Activated naive CD4-positive, alpha-beta T cell treated with anti-CD3 and anti-CD28 coated beads, Interleukin-2, amount 10 ng/mL, durations not matched to agents 7 days and 5 days (primary cell): ENCODE measurements around the gene CRYBG1.

Experiments used
- CTCF ChIA-PET: fragments of 350-600 bp; sonication (Branson Sonifier 250); formaldehyde crosslinking; loops from one replicate; lab custom pipeline; 2021; ENCODE audit warnings: antibody characterized with exemption; lab: Charles Lee
- DNase-seq: peaks from one replicate; pipeline ENCODE4 v3.0.0-alpha.2; 2020
- H3K27ac Mint-ChIP-seq: one replicate; pipeline ENCODE4 v1.8.0; 2021; ENCODE audit warnings: mild to moderate bottlenecking, moderate library complexity, mixed read lengths
- H3K27me3 Mint-ChIP-seq: one replicate; pipeline ENCODE4 v1.8.0; 2021; ENCODE audit warnings: mild to moderate bottlenecking, mixed read lengths
- H3K36me3 Mint-ChIP-seq: one replicate; pipeline ENCODE4 v1.8.0; 2021; ENCODE audit warnings: mixed read lengths
- H3K4me1 Mint-ChIP-seq: one replicate; pipeline ENCODE4 v1.8.0; 2021; ENCODE audit warnings: mixed read lengths
- H3K4me3 Mint-ChIP-seq: one replicate; pipeline ENCODE4 v1.8.0; 2021; ENCODE audit warnings: mild to moderate bottlenecking, moderate library complexity, mixed read lengths
- H3K9me3 Mint-ChIP-seq: one replicate; pipeline ENCODE4 v1.8.0; 2021; ENCODE audit warnings: mixed read lengths

CRYBG1 gene

GRCh38 chr6:106446983-106447382 lies 86.5 kb downstream of the CRYBG1 start:
- CTCF ChIA-PET, result interaction anchor here (1.5 to 10.3 kb wide), 2 partner anchors 118 to 551 kb away, joined by 4 to 157 read pairs; no protein-coding TSS in a partner anchor
- peaks cover 17% of the 10 kb centered on the region for H3K4me1 Mint-ChIP-seq
- no peak for DNase-seq
- H3K27ac Mint-ChIP-seq, result no peak overlapping the region
- H3K27me3 Mint-ChIP-seq, result peaks cover 9% of the 10 kb centered on the region
- no peaks in the 10 kb centered on the region for H3K36me3 Mint-ChIP-seq
- no peaks in the 10 kb centered on the region for H3K9me3 Mint-ChIP-seq
- H3K4me3 Mint-ChIP-seq, result no peak overlapping the region

DNA sequence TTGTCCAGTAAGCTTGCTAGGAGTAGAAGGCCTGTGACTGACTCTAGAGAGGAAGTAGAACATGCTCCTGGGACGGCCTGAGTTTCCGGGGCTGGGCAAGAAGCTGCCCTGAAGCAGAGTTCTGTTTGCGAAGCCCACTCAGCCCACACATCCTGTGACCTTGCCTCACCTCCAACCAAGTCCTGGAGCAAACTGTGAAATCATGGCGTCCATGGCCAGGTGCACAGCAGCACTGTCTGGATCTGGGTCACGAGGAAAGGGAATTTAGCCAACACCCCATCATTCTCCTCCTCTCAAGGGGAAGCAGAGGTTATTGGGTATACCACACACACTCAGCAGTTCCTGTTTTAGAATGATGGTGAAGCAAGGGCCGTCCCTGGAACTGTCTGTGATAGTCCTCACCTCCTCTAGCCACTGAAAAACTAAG lies 87.5 kb downstream of the CRYBG1 start:
- CTCF ChIA-PET, result interaction anchor here (0.9 to 10.3 kb wide), 8 partner anchors 44 to 549 kb away, joined by 3 to 157 read pairs (median 3); no protein-coding TSS in a partner anchor
- Mint-ChIP-seq H3K4me3 (no peak overlapping the region), H3K36me3 (no peaks in the 10 kb centered on the region), H3K27me3 (peaks cover 9% of the 10 kb centered on the region), H3K9me3 (no peaks in the 10 kb centered on the region), H3K4me1 (peaks cover 17% of the 10 kb centered on the region), H3K27ac (peak overlapping the region; percentile 58)
- peak; percentile 46 for DNase-seq

DNA sequence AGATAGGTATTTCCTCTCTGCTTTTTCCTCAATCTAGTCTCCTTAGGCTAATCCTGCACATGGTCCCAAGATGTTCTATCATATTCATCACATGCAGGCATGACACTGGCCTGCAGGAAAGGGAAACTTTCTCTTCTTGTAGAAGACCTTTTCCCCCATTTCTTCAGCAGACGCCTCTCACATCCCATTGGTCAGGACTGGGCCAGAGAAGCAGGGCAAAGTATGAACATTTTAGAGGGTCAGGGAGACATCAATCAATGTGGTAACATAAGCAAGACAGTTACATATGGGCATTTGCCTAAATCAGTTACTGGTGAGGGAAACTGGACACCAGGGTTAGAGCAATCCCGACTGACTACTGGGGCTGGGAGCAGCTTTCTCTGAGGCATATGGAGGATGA lies 90.1 kb downstream of the CRYBG1 start:
- Mint-ChIP-seq H3K36me3 (no peaks in the 10 kb centered on the region), H3K27me3 (peaks cover 7% of the 10 kb centered on the region), H3K9me3 (no peaks in the 10 kb centered on the region), H3K27ac (no peak overlapping the region), H3K4me3 (no peak overlapping the region), H3K4me1 (peaks cover 15% of the 10 kb centered on the region)
- CTCF ChIA-PET, result interaction anchor here (10.3 kb wide), 1 partner anchor 114 kb away, joined by 157 read pairs; no protein-coding TSS in a partner anchor
- no peak for DNase-seq

- no peak for DNase-seq
- no peaks in the 10 kb centered on the region for H3K9me3 Mint-ChIP-seq
- peaks cover 7% of the 10 kb centered on the region for H3K27me3 Mint-ChIP-seq
- CTCF ChIA-PET, result interaction anchor here (0.9 to 10.3 kb wide), 3 partner anchors 11 to 528 kb away, joined by 3 to 157 read pairs (median 4); no protein-coding TSS in a partner anchor
- no peak overlapping the region for H3K27ac Mint-ChIP-seq
- H3K4me1 Mint-ChIP-seq, result peaks cover 15% of the 10 kb centered on the region
- no peaks in the 10 kb centered on the region for H3K36me3 Mint-ChIP-seq
- H3K4me3 Mint-ChIP-seq, result no peak overlapping the region
Measured at GRCh38 chr6:106451439-106451838, 90.9 kb downstream of the CRYBG1 start.

DNA sequence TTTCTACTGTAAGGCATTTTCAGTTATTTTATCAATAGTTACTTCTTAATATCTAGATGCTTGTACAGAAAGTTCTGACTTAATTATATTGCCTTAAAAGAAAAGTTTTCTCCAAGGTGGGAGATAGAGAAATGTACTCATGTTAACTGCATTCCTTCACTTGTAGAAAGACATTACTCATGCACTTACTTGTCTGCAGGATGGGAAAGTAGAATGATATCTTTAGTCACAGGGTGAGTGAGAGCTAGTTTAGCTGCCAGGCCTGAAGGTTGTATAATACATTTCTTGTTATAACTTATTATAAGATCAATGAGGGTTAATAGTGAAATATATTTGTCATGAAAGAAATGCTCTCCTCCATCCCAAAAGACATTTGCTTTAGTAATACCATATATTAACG lies 92.1 kb downstream of the CRYBG1 start:
- Mint-ChIP-seq H3K9me3 (no peaks in the 10 kb centered on the region), H3K4me3 (no peak overlapping the region), H3K4me1 (peaks cover 11% of the 10 kb centered on the region), H3K27ac (no peak overlapping the region), H3K36me3 (no peaks in the 10 kb centered on the region), H3K27me3 (peaks cover 12% of the 10 kb centered on the region)
- no peak for DNase-seq
- CTCF ChIA-PET, result interaction anchor here (0.9 to 10.3 kb wide), 3 partner anchors 12 to 132 kb away, joined by 4 to 157 read pairs (median 4); no protein-coding TSS in a partner anchor

DNA sequence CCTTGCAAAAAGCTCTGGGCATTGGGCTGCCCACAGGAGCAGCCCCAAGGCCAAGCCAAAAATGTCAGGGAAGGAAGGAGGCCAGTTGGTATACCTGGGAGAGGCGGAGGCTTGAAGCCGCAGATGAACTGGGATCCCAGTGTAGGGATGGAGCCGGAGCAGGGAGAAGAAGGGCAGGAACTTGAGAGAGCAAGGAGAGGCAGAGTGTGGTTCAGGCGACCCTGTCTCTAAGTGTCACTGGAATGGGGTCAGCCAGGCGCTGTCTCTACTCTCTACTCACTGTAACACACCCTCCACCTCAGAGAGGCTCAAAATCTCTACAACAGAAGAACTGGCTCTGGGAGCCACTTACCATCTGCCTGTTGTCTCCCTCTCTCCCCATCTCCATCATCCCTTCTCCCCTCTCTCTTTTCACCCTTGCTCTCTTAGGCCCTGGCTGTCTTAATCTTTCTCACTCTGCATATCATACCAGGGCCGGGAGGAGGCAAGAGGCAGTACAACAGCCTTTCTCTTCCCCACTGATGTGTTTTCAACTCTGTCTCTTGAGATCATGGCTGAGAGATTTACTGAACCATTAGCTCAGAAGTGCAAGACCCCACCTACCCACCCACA lies 93.3 kb downstream of the CRYBG1 start:
- H3K4me3 Mint-ChIP-seq, result no peak overlapping the region
- H3K27me3 Mint-ChIP-seq, result peaks cover 12% of the 10 kb centered on the region
- no peaks in the 10 kb centered on the region for H3K9me3 Mint-ChIP-seq
- no peaks in the 10 kb centered on the region for H3K36me3 Mint-ChIP-seq
- no peak for DNase-seq
- no peak overlapping the region for H3K27ac Mint-ChIP-seq
- no peaks in the 10 kb centered on the region for H3K4me1 Mint-ChIP-seq
- CTCF ChIA-PET, result interaction anchor here (2.0 to 10.3 kb wide), 2 partner anchors 9 to 111 kb away, joined by 9 to 157 read pairs; no protein-coding TSS in a partner anchor

DNA sequence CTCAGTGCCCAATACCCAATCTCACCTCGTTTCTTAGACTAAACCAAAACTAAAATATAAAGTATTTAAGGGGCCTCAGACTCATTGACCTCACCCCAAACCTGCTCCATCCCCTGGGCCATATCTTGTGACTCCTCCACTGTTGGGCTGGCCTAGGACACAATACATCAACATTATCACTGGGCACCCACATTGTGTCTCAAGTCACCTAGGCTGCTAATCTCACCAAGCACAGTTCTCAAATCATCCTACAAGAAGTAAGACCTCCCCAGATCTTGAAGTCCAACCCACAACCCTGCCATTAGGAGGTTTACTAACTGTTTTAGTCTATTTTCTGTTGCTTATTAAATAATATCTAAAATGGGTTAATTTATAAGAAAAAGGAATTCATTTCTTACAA lies 96.2 kb downstream of the CRYBG1 start:
- DNase-seq, result no peak
- H3K27me3 Mint-ChIP-seq, result peaks cover 17% of the 10 kb centered on the region
- H3K27ac Mint-ChIP-seq, result no peak overlapping the region
- H3K36me3 Mint-ChIP-seq, result no peaks in the 10 kb centered on the region
- H3K4me1 Mint-ChIP-seq, result no peaks in the 10 kb centered on the region
- no peaks in the 10 kb centered on the region for H3K9me3 Mint-ChIP-seq
- H3K4me3 Mint-ChIP-seq, result no peak overlapping the region
- CTCF ChIA-PET, result no interaction called here

GRCh38 chr6:106458021-106458986 lies 97.8 kb downstream of the CRYBG1 start:
- no peaks in the 10 kb centered on the region for H3K4me1 Mint-ChIP-seq
- no peak overlapping the region for H3K27ac Mint-ChIP-seq
- no peak for DNase-seq
- peaks cover 17% of the 10 kb centered on the region for H3K27me3 Mint-ChIP-seq
- H3K9me3 Mint-ChIP-seq, result no peaks in the 10 kb centered on the region
- H3K36me3 Mint-ChIP-seq, result no peaks in the 10 kb centered on the region
- no peak overlapping the region for H3K4me3 Mint-ChIP-seq
- CTCF ChIA-PET, result no interaction called here

DNA sequence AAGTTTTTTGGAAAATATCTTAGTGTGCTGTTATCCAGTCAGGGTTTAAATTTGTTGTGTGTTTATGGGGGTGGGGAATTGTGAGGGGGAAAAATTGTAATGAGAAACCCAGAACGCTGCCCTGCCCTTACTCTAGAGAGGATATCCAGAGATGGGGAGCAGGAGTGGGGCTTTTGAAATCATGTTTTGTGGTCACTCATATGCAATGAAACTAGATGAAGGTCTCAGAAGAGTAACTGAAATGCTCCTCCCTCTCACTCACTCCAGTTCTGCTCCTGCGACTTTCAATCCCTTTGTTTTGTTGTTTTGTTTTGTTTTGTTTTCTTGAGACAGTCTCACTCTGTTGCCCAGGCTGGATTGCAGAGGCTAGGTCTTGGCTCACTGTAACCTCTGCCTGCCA lies 100.0 kb downstream of the CRYBG1 start:
- Mint-ChIP-seq H3K27me3 (peaks cover 20% of the 10 kb centered on the region), H3K36me3 (no peaks in the 10 kb centered on the region), H3K4me3 (no peak overlapping the region), H3K27ac (no peak overlapping the region), H3K4me1 (no peaks in the 10 kb centered on the region), H3K9me3 (no peaks in the 10 kb centered on the region)
- DNase-seq, result no peak
- CTCF ChIA-PET, result interaction anchor here (0.7 kb wide), 1 partner anchor 18 kb away, joined by 3 read pairs; no protein-coding TSS in a partner anchor

DNA sequence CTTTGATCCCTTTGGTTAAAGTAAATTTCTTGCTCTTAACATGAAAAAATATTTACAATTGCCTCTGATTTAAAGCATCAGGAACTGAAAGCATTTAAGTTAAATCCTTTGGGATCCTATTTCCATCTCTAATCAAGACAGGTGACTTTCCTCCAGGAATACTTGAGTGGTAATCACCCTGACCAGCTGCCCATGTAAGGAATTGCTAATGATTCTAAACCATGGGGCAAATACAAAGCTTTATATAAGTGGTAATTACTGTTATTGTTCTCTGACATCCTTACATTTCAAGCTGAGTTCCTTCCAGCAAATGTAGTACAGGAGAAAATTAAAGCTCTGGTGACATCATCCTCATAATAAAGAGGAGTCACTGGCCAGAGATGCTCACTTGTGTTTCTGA lies 100.6 kb downstream of the CRYBG1 start:
- CTCF ChIA-PET, result interaction anchor here (0.7 kb wide), 1 partner anchor 19 kb away, joined by 3 read pairs; no protein-coding TSS in a partner anchor
- Mint-ChIP-seq H3K4me3 (no peak overlapping the region), H3K9me3 (no peaks in the 10 kb centered on the region), H3K27ac (no peak overlapping the region), H3K4me1 (no peaks in the 10 kb centered on the region), H3K27me3 (peaks cover 20% of the 10 kb centered on the region), H3K36me3 (no peaks in the 10 kb centered on the region)
- DNase-seq, result no peak

DNA sequence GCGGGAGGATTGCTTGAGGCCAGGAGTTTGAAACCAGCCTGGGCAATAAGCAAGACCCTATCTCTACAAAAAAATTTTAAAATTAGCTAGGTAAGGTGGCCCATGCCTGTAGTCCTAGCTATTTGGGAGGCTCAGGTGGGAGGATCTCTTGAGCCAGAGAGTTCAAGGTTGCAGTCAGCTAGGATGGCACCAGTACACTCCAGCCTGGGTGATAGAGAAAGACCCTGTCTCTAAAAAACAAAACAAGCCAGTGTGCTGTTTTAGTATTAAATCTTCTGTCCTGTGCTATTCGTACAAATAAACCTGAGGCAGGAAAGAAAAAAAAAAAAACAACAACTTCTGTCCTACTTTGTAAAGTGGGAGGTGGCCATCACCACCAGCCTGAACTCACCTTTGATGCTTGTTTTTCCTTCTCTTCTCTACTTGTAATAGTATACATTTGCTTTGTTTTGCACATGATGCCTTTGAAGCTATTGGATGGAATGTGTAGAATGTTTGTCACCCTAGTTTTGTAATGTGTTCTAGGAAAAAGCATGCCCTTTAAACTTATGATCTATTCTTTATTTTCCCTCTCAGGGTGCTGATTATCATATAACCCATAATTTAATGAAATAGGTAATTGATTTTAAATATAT lies 102.5 kb downstream of the CRYBG1 start:
- Mint-ChIP-seq H3K27me3 (peaks cover 24% of the 10 kb centered on the region), H3K27ac (no peak overlapping the region), H3K9me3 (no peaks in the 10 kb centered on the region), H3K4me3 (no peak overlapping the region), H3K36me3 (no peaks in the 10 kb centered on the region), H3K4me1 (no peaks in the 10 kb centered on the region)
- DNase-seq, result no peak
- CTCF ChIA-PET, result interaction anchor here (1.1 kb wide), 1 partner anchor 104 kb away, joined by 3 read pairs; no protein-coding TSS in a partner anchor

GRCh38 chr6:106466211-106466610 lies 105.7 kb downstream of the CRYBG1 start:
- no peaks in the 10 kb centered on the region for H3K4me1 Mint-ChIP-seq
- peaks cover 26% of the 10 kb centered on the region for H3K27me3 Mint-ChIP-seq
- CTCF ChIA-PET, result interaction anchor here (0.9 kb wide), 1 partner anchor 91 kb away, joined by 4 read pairs; no protein-coding TSS in a partner anchor
- H3K27ac Mint-ChIP-seq, result no peak overlapping the region
- H3K9me3 Mint-ChIP-seq, result no peaks in the 10 kb centered on the region
- DNase-seq, result no peak
- no peaks in the 10 kb centered on the region for H3K36me3 Mint-ChIP-seq
- no peak overlapping the region for H3K4me3 Mint-ChIP-seq

- Mint-ChIP-seq H3K27me3 (peaks cover 25% of the 10 kb centered on the region), H3K9me3 (no peaks in the 10 kb centered on the region), H3K4me3 (no peak overlapping the region), H3K36me3 (no peaks in the 10 kb centered on the region), H3K27ac (no peak overlapping the region), H3K4me1 (no peaks in the 10 kb centered on the region)
- DNase-seq, result no peak
- CTCF ChIA-PET, result no interaction called here
Measured at GRCh38 chr6:106468935-106469334, 108.4 kb downstream of the CRYBG1 start.

DNA sequence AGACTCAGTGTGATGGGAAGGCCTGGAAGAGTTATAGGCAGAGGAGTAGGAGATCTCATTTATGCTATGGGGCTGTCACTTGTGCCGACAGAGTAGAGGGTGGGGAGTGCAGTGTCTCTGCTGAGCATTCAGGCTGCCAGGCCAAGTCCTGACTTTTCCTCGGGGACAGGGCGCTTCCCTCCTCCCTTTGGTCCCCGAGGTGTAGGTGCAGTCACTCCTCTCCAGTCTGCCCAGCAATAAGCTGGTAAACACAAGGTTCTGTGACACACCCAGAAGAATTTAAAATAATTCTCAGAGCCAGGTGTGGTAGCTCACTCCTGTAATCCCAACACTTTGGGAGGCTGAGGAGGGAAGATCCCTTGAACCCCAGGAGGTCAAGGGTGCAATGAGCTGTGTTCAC lies 109.4 kb downstream of the CRYBG1 start:
- peaks cover 21% of the 10 kb centered on the region for H3K27me3 Mint-ChIP-seq
- H3K9me3 Mint-ChIP-seq, result no peaks in the 10 kb centered on the region
- DNase-seq, result no peak
- CTCF ChIA-PET, result no interaction called here
- H3K4me1 Mint-ChIP-seq, result no peaks in the 10 kb centered on the region
- no peaks in the 10 kb centered on the region for H3K36me3 Mint-ChIP-seq
- H3K27ac Mint-ChIP-seq, result no peak overlapping the region
- H3K4me3 Mint-ChIP-seq, result no peak overlapping the region
